ENCODE data around the gene CES3. TPM values are rescaled to one million over a fixed set of nuclear protein-coding genes. Genes with fewer than 3 reads are reported as not detected.

CES3 gene
- total RNA-seq, 1 experiment from 2014 or later = 3.7 TPM

DNA sequence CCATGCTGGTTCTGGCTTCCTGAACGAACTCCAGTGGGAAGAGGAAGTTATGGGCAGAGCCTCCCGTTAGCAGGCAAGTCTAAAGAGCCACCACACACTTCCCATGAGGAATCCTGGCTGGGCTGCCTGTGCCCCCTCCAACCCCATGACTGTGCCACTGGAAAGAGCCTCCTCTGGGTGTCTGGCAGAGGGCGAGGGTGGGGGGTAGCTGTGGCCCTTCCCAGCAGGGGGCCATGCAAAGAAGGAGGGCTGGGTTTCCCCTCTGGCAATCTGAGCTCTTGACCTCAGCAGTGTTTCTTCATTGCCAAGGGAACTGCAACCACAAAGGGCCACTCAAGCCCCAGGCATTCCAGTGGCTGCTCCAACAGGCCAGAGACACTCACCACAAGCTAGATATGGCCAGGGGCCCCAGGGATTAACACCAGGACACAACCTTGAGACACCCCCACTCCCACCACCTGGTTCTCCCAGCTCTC, 34.1 kb upstream of the CES3 start:
- H3K27me3 Mint-ChIP-seq (ENCODE audit: low read depth) = peaks cover 59% of the 10 kb centered on the region
- no peak overlapping the region for H2BK20ac ChIP-seq (ENCODE audit: low read depth, low read length, poor library complexity, severe bottlenecking)

More for the DNA sequence above, 34.1 kb upstream of the CES3 start:
- Histone ChIP-seq H3K18ac (ENCODE audit: insufficient read length, low read depth, low read length) (peak overlapping the region; percentile 32), H3K79me1 (ENCODE audit: insufficient read depth, low read depth, low read length, poor library complexity, severe bottlenecking) (no peaks in the 10 kb centered on the region), H3K14ac (ENCODE audit: insufficient read depth, low read length) (peak overlapping the region; percentile 76; the same call in 1 of the 2 replicates), H4K91ac (ENCODE audit: insufficient read length, low read depth, low read length) (no peak overlapping the region), H3K4me1 (ENCODE audit: insufficient read depth, low read length) (no peaks in the 10 kb centered on the region), H3K9ac (ENCODE audit: extremely low read depth, insufficient read length, low read length) (no peak overlapping the region), H3K9me3 (ENCODE audit: control insufficient read depth, low read depth, low read length) (no peaks in the 10 kb centered on the region), H2BK5ac (ENCODE audit: insufficient read length, low read length) (no peak overlapping the region), H2BK120ac (ENCODE audit: low read depth, low read length, poor library complexity, severe bottlenecking) (no peak overlapping the region), H3K4ac (ENCODE audit: low read depth, low read length) (no peak overlapping the region; the same call in 1 of the 2 replicates), H4K5ac (ENCODE audit: insufficient read length, low read depth, low read length) (no peak overlapping the region), H2BK15ac (ENCODE audit: low read depth, low read length) (no peak overlapping the region), H3T11ph (ENCODE audit: low read length) (no peak overlapping the region), H3K27me3 (ENCODE audit: insufficient read depth, low read length) (peaks cover 15% of the 10 kb centered on the region; the same call in 1 of the 2 replicates), H3K27ac (ENCODE audit: insufficient read length, low read depth, low read length) (no peak overlapping the region), H2AFZ (ENCODE audit: low read length) (no peak overlapping the region), H3K79me2 (ENCODE audit: insufficient read depth, low read length) (no peaks in the 10 kb centered on the region), H3K23ac (ENCODE audit: insufficient read length, low read depth, low read length) (no peak overlapping the region), H3K4me2 (ENCODE audit: insufficient read depth, insufficient read length, low read length) (no peak overlapping the region), H4K20me1 (ENCODE audit: control insufficient read depth, insufficient read depth, insufficient read length) (no peaks in the 10 kb centered on the region), H4K8ac (replicated peaks; ENCODE audit: insufficient read length, low read depth, low read length) (no peak overlapping the region), H3K56ac (ENCODE audit: insufficient read length, low read depth, low read length) (no peak overlapping the region), H3K23me2 (ENCODE audit: insufficient read length, low read depth, low read length, poor library complexity, severe bottlenecking) (peaks cover 5% of the 10 kb centered on the region), H2AK5ac (ENCODE audit: insufficient read length, low read length) (no peak overlapping the region), H2BK12ac (ENCODE audit: insufficient read length, low read depth, low read length) (no peak overlapping the region)
- no CpG with 5 or more reads among the region's 3 CpGs for WGBS (ENCODE audit: extremely low coverage, insufficient read length, low lambda C conversion rate)
- H3K36me3 Mint-ChIP-seq (ENCODE audit: insufficient read depth in 1 of 3, low read depth in 3 of 3) = peaks cover 0 to 4% (median 0%) of the 10 kb centered on the region in 3 experiments; a peak in 2 of 7 replicates
- H3K4me1 Mint-ChIP-seq = peaks cover 13 to 15% of the 10 kb centered on the region in 2 experiments
- no peak overlapping the region for H3K4me3 Mint-ChIP-seq
- TF ChIP-seq CTCF (conservative IDR thresholded peaks at IDR 0.05) = no peak
- peak; percentile 54 for DNase-seq
- H3K9me3 Mint-ChIP-seq = no peaks in the 10 kb centered on the region; a peak in 1 of 5 replicates
- H3K27ac Mint-ChIP-seq = no peak overlapping the region

All from H9 (cell line).